ENCODE measurements around the gene NPFF. TPM values are rescaled to one million over a fixed set of nuclear protein-coding genes. Genes with fewer than 3 reads are reported as not detected.

NPFF gene
- total and polyA plus RNA-seq, 2 of the 13 experiments (the other 11 are each of a cell fraction or from before 2014, with no cell fraction given): not detected

GRCh38 chr12:53500142-53500775, 7.0 kb downstream of the NPFF start (continued):
- TF ChIP-seq PAXIP1 (CRISPR knock-in tag; conservative IDR thresholded peaks at IDR 0.05) (no peak), SALL1 (CRISPR knock-in tag; IDR thresholded peaks at IDR 0.05) (0 out of 2 replicates have a peak, but pooled peaks have one; percentile 23), GATA4 (IDR thresholded peaks at IDR 0.05; ENCODE audit: borderline replicate concordance, low read depth) (0 out of 2 replicates have a peak, but pooled peaks have one; percentile 29), ZNF251 (CRISPR knock-in tag; IDR thresholded peaks at IDR 0.05) (no peak), SMYD3 (CRISPR knock-in tag; IDR thresholded peaks at IDR 0.05) (peak; percentile 65; the same call in 1 of the 2 replicates), SNAPC2 (CRISPR knock-in tag; IDR thresholded peaks at IDR 0.05) (peak; percentile 68; the same call in 1 of the 2 replicates), ZNF256 (CRISPR knock-in tag; conservative IDR thresholded peaks at IDR 0.05) (0 out of 2 replicates have a peak, but pooled peaks have one; percentile 43), FOXC1 (CRISPR knock-in tag; IDR thresholded peaks at IDR 0.05; ENCODE audit: borderline replicate concordance) (no peak), MEIS2 (CRISPR knock-in tag; IDR thresholded peaks at IDR 0.05) (0 out of 2 replicates have a peak, but pooled peaks have one; percentile 17)
- TF ChIP-seq, protein P1, sequence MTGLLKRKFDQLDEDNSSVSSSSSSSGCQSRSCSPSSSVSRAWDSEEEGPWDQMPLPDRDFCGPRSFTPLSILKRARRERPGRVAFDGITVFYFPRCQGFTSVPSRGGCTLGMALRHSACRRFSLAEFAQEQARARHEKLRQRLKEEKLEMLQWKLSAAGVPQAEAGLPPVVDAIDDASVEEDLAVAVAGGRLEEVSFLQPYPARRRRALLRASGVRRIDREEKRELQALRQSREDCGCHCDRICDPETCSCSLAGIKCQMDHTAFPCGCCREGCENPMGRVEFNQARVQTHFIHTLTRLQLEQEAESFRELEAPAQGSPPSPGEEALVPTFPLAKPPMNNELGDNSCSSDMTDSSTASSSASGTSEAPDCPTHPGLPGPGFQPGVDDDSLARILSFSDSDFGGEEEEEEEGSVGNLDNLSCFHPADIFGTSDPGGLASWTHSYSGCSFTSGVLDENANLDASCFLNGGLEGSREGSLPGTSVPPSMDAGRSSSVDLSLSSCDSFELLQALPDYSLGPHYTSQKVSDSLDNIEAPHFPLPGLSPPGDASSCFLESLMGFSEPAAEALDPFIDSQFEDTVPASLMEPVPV (CRISPR knock-in tag; IDR thresholded peaks at IDR 0.05): 0 out of 2 replicates have a peak, but pooled peaks have one; percentile 67
